Fibroblast of the aortic adventitia (primary cell): ENCODE data around the gene ZNF775. TPM values are rescaled to one million over a fixed set of nuclear protein-coding genes. Genes with fewer than 3 reads are reported as not detected.

Experiments used
- DNase-seq: peaks from one replicate; pipeline ENCODE4 v3.0.0-alpha.2; 2010; ENCODE audit warnings: low read depth
- H3K4me3 ChIP-seq: 2 replicates; pipeline ENCODE4 v1.5.1; 2011; ENCODE audit warnings: low read depth, mild to moderate bottlenecking, control low read depth, low read length, moderate library complexity
- total RNA-seq: library from RNA; depleted of rRNA; stranded (reverse); fragments of >200 nt; gene quantifications from 2 replicates; pipeline ENCODE4 v1.2.3, GENCODE V29; 2012; ENCODE audit warnings: low replicate concordance
- TF ChIP-seq, protein P1 (sequence below): IDR thresholded peaks from 2 replicates; pipeline ENCODE4 v1.5.1; 2011; ENCODE audit warnings: mild to moderate bottlenecking, low read length, control low read depth, inconsistent platforms; ENCODE audit not compliant: insufficient read depth

ZNF775 gene
- total RNA-seq, 1 donor: 2.8 TPM

DNA sequence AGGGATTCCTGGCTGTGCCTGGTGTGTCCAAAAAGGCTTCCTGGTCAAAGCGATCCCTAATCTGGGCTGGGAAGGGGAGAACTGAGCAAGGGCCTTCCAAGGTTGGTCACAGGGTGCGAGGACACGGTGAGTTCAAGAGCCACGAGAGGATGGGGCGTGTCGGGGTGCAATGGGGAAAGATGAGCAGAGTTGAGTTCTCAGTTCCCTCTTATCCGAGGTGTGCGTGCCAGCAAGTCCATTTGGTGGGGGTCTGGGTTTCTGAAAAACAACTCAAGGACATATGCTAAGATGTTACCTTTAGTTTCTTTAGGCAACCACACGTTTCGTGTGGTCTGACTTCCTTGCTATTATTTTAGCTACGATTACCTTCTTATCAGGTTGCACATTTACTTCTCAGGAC, 1.3 kb downstream of the ZNF775 start:
- no peak for DNase-seq
- TF ChIP-seq, protein P1, sequence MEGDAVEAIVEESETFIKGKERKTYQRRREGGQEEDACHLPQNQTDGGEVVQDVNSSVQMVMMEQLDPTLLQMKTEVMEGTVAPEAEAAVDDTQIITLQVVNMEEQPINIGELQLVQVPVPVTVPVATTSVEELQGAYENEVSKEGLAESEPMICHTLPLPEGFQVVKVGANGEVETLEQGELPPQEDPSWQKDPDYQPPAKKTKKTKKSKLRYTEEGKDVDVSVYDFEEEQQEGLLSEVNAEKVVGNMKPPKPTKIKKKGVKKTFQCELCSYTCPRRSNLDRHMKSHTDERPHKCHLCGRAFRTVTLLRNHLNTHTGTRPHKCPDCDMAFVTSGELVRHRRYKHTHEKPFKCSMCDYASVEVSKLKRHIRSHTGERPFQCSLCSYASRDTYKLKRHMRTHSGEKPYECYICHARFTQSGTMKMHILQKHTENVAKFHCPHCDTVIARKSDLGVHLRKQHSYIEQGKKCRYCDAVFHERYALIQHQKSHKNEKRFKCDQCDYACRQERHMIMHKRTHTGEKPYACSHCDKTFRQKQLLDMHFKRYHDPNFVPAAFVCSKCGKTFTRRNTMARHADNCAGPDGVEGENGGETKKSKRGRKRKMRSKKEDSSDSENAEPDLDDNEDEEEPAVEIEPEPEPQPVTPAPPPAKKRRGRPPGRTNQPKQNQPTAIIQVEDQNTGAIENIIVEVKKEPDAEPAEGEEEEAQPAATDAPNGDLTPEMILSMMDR: no peak
- H3K4me3 ChIP-seq: peak overlapping the region; percentile 84

DNA sequence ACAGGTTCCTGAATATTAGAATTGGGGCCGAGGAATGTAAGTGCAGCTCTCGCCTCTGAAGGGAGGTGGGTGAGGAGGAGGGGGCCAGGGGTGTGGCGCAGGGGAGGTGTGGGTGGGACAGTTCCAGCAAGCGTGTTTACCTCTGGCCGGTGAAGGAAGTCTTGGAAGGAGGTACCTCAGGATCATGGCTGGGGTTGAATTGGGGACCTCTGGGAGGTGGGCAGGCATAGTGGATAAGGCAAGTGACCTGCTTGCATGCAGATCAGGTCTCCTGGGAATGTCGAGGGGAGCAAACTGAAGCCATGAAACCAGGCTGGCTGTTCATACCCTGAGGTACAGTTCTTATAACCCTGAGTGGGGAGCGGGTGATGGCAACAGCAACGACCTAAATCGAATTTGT, 2.0 kb downstream of the ZNF775 start:
- no peak for DNase-seq
- TF ChIP-seq, protein P1: no peak
- H3K4me3 ChIP-seq: no peak overlapping the region

DNA sequence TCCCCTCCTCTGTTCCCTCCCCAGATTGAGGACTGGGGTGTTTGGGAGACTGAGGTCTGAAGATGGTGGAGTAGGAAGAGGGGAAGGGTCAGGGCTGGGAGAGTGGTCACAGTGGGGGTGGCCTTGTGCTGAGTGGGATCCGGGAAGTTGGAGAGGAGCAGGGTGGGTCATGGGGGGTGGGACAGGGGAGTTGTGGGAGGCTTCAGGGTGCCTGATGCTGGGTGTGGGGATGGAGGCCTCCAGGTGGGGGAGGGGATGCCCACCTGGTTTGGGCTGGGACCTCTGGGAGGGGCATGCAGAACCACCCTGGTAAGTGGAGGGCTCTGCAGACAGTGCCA, 2.6 kb downstream of the ZNF775 start:
- H3K4me3 ChIP-seq: no peak overlapping the region
- TF ChIP-seq, protein P1: no peak
- DNase-seq: no peak

DNA sequence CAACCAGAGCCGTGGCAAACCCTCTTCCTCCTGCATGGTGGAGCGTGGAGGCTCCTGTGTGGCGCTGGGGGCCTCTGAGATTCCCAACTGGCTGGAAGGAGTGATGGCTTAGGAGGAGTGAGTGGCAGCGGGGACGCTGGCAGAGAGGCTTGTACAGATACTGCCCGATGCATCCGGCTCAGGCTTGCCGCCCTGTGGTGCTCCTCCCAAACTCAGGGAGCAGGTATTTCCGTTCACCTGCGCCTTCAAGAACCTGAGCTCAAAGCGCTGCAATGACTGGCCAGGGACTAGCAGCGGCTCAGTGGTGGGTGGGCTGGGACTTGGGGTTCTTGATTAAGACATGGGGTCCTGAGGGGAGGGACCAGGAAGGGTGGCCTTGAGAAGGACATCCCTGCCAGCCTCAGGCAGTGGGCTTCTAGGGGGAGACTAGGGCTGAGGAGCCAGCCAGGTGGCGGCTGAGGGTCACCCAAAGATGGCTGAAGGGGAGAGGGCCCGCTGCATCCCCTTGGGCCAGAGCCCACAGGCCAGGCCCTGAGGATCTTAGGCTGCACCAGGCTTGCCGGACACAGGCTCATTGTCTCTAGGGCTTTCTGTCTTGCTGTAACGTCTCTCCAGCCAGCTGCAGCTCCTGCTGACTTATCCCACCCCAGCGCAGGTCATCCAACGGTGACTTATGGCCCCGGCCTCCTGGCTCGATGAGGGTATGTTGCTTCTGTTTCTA, 3.2 kb downstream of the ZNF775 start:
- no peak for DNase-seq
- TF ChIP-seq, protein P1: no peak

DNA sequence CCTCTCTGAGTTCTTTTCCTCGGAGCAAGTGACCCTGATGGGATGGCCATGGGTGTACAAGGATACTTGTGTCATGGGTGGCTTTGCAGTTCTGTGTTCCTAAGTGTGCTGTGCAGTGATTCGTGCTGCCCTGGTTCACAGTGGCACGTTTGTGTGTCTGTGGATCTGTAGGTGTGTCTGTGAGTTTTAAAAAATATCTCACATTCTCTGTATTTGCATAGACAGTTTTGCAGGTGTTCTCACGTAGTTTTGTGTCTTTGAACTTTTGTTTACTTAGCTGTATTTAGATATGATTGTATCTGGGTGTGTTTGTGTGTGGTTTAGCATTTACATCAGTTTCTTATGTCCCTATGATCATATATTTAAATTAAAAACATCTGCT, 3.7 kb downstream of the ZNF775 start:
- H3K4me3 ChIP-seq: no peak overlapping the region
- TF ChIP-seq, protein P1: no peak
- DNase-seq: no peak

More for the DNA sequence above, 3.2 kb downstream of the ZNF775 start:
- H3K4me3 ChIP-seq: no peak overlapping the region

DNA sequence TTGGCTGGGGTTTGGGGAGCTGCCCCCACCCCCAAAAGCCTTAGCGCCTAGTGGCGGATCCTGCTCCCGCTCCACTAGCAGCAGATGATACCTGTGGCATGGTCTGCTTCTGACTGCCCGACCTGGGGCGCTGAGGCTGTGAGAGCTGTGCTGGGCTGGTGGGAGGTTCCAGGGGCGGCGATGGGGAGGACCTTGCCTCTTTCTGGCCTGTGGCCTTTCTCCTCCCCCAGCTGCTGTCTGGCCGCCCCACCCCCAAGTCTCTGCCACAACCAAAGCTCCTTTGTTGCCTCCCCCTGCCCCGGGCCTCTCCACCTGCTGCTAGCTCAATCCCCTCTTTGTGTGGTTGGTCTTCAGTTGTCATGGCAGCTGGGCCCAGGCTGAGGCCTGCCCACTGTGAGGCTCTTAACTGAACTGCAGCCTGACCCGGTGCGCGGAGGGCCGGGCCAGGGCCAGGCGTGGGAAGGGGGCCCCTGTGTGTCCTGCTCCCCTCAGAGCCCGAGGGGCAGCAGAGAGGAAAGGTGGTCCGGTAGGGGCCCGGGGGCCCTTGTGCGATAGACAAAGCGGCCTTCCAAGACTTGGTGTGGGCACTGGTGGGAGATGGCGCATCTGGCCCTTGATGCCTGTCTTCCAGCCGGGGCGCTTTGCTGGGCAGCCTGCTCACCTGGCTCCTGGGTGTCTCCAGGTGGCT, 4.7 kb downstream of the ZNF775 start:
- TF ChIP-seq, protein P1: no peak
- DNase-seq: no peak
- H3K4me3 ChIP-seq: no peak overlapping the region
